ENCODE measurements around the gene SCFD2. TPM values are rescaled to one million over a fixed set of nuclear protein-coding genes. Genes with fewer than 3 reads are reported as not detected.

Gene SCFD2
- total and polyA plus RNA-seq, 2 of the 8 experiments (the other 6 are each of a cell fraction or from before 2014, with no cell fraction given): 6.2 to 10.2 TPM

- TF ChIP-seq CHD7 (IDR thresholded peaks at IDR 0.05; ENCODE audit: insufficient replicate concordance, low read length) (no peak), SAP30 (IDR thresholded peaks at IDR 0.05; ENCODE audit: insufficient read depth, insufficient replicate concordance, low read length) (no peak), EGR1 (IDR thresholded peaks at IDR 0.05; ENCODE audit: borderline replicate concordance, low read depth, low read length) (no peak), BCL11A (IDR thresholded peaks at IDR 0.05; ENCODE audit: low read depth in 2 of 2, low read length in 2 of 2) (no peak), TAF7 (optimal IDR thresholded peaks at IDR 0.05; ENCODE audit: borderline replicate concordance, low read depth, low read length) (no peak), GTF2F1 (IDR thresholded peaks at IDR 0.05; ENCODE audit: borderline replicate concordance, low read depth, low read length) (no peak), SP4 (IDR thresholded peaks at IDR 0.05; ENCODE audit: low read length) (no peak)
- TF ChIP-seq, protein P1, sequence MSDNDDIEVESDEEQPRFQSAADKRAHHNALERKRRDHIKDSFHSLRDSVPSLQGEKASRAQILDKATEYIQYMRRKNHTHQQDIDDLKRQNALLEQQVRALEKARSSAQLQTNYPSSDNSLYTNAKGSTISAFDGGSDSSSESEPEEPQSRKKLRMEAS (IDR thresholded peaks at IDR 0.05): no peak
- TF ChIP-seq, protein P2, sequence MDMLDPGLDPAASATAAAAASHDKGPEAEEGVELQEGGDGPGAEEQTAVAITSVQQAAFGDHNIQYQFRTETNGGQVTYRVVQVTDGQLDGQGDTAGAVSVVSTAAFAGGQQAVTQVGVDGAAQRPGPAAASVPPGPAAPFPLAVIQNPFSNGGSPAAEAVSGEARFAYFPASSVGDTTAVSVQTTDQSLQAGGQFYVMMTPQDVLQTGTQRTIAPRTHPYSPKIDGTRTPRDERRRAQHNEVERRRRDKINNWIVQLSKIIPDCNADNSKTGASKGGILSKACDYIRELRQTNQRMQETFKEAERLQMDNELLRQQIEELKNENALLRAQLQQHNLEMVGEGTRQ (IDR thresholded peaks at IDR 0.05; ENCODE audit: low read length): no peak
Observed at GRCh38 chr4:52856801-52857200, 509.1 kb downstream of the SCFD2 start (continued).

Measured in H1 (cell line).